GM10248 (cell line): ENCODE measurements around the gene PHF2.

Source experiments
- CTCF ChIA-PET: fragments of 300-600 bp; sonication (Branson Sonifier 250); formaldehyde crosslinking; extraction: SDS; loops from one replicate; lab custom pipeline; 2021; ENCODE audit warnings: antibody characterized with exemption; lab: Yijun Ruan, JAX
- POLR2A ChIA-PET: fragments of 350-650 bp; sonication (Branson Sonifier 250); formaldehyde crosslinking; extraction: SDS; loops from one replicate; lab custom pipeline; 2020; ENCODE audit warnings: antibody characterized with exemption; lab: Yijun Ruan, JAX
- DNase-seq: peaks from one replicate; pipeline ENCODE4 v3.0.0; 2012; ENCODE audit errors: extremely low spot score
- TF ChIP-seq, protein P1 (sequence below): IDR thresholded peaks from 2 replicates; pipeline ENCODE4 v1.5.1; 2012; ENCODE audit warnings: mild to moderate bottlenecking, low read depth; ENCODE audit errors: extremely low read depth, missing control alignments, control extremely low read depth

PHF2 gene

DNA sequence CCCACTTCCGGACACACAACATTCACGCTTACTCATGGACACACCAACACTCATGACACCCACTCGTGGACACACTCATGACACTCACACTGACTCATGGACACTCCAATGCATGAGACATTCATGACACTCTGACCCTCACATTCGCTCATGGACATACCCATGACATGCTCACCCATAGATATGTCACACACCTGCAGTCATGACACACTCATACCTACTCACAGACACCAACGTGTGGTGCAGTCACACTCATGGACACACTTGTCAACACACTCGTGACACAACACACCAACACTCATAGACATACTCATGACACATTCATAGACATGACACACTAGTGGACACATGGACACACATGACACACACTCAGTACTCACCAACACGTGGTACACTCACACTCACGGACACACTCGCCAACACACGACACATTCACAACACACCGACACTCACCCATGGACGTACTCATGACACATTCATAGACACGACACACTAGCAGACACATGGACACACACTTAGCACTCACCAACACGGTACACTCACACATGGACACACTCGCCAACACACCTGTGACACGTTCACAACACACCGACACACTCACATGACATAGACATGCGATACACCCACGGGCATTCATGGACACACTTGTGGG is 73.4 kb downstream of the PHF2 start:
- TF ChIP-seq, protein P1, sequence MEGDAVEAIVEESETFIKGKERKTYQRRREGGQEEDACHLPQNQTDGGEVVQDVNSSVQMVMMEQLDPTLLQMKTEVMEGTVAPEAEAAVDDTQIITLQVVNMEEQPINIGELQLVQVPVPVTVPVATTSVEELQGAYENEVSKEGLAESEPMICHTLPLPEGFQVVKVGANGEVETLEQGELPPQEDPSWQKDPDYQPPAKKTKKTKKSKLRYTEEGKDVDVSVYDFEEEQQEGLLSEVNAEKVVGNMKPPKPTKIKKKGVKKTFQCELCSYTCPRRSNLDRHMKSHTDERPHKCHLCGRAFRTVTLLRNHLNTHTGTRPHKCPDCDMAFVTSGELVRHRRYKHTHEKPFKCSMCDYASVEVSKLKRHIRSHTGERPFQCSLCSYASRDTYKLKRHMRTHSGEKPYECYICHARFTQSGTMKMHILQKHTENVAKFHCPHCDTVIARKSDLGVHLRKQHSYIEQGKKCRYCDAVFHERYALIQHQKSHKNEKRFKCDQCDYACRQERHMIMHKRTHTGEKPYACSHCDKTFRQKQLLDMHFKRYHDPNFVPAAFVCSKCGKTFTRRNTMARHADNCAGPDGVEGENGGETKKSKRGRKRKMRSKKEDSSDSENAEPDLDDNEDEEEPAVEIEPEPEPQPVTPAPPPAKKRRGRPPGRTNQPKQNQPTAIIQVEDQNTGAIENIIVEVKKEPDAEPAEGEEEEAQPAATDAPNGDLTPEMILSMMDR: no peak
- no peak for DNase-seq
- ChIA-PET CTCF (no interaction called here), POLR2A (no interaction called here)

DNA sequence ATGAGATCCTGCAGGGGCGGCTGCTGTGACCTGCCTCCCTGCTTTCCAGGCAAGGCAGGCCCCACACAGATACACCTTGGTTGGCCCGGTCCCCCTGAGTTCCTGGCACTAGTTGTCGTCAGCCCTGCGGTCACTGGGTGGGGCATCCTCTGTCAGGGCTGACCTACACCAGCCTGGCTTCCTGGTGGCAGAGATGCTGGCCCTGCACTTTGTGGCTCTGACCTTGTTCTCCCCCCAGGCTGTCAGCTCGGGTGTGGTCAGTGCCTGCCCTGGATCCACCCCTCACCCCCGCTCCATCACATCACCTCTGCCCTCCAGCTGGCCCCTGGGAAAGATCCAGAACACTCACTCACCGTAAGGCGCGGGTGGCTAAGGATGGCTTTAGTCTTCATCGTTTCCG is 74.1 kb downstream of the PHF2 start:
- DNase-seq: no peak
- POLR2A ChIA-PET: no interaction called here
- TF ChIP-seq, protein P1: no peak
- CTCF ChIA-PET: no interaction called here

DNA sequence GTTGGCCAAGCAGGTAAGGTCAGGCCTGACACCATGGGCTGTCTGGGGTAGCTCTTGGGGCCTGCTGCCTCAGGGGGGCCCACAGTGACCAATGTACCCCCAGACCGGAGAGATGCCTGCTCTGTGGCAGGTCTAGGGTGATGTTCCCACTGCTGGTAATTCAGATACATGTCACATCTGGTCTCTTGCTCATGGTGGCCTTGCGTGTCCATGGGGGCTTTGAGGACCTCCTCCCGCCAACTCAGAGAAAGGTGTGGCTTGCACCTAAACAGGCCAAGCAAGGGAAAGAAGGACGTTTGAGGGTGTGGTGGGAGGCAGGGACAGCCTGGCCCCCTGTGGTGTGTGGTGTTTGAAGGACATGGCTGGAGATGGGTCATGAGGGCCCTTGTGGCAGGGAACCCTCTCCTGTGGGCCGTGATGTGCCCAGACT is 75.2 kb downstream of the PHF2 start:
- TF ChIP-seq, protein P1: no peak
- DNase-seq: no peak
- ChIA-PET CTCF (no interaction called here), POLR2A (no interaction called here)

DNA sequence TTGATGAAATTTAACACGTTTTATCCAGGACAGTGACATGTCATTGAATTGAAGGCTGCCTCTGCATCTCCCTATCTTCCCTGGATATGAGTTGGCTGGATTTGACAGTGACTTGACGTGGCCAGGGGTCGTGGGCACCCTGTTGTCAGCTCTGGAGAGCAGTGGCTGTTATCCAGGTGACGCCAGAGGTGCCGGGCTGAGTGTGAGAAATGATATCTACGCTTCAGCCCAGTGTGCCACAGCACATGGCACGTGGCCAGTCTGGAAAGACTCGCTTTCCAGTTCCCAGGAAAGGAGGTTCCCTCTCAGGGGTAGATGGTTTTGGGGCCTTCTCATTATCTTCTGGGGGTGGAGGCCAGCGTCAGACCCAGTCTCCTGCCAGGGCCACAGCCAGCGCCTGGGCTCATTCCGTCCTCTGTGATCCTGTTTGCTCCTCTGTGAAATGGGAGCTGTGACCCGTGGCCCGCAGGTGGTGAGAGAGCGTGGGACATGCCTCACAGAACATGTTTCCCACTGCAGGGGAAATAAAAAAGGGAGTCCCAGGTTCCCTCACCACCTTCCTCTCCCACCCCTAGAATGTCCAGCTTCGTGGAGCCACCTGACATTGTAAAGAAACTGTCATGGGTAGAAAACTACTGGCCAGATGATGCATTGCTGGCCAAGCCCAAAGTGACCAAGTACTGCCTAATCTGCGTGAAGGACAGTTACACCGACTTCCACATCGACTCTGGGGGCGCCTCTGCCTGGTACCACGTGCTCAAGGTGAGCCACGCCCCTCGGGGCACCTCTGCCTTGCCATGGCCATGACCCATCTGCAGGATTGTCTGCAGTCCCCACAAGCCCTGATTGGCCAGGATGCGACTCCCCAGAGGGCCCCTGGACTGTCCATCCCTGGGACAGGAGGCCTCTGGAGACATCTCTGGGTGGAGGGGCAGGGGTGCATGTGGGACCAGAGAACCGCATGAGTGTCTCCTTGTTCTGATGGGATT is 76.5 kb downstream of the PHF2 start:
- CTCF ChIA-PET: interaction anchor here (1.4 to 1.5 kb wide), 2 partner anchors 12 kb away, joined by 3 to 4 read pairs; no protein-coding TSS in a partner anchor
- DNase-seq: no peak
- POLR2A ChIA-PET: no interaction called here
- TF ChIP-seq, protein P1: no peak

DNA sequence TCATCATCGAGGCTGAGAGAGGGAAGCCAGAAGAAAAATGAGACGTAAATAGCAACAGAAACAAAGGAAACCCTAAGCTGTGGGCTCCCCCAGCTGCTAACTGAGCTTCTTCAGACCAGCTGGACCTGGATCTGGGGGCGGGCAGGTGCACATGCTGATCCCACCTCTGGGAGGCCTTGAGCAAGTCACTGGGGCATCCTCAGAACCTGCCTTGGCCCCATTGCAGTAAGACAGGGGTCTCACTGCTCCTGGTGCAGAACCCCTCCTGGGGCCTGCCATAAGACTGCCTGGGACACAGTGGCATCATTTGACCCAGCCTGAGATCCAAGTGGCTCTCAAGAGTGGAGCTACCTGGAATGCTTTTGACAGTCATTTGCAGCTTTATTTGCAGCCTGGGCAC is 77.4 kb downstream of the PHF2 start:
- no peak for DNase-seq
- TF ChIP-seq, protein P1: no peak
- ChIA-PET POLR2A (no interaction called here), CTCF (interaction anchor here (1.4 to 1.5 kb wide), 2 partner anchors 12 to 13 kb away, joined by 3 to 4 read pairs; no protein-coding TSS in a partner anchor)

DNA sequence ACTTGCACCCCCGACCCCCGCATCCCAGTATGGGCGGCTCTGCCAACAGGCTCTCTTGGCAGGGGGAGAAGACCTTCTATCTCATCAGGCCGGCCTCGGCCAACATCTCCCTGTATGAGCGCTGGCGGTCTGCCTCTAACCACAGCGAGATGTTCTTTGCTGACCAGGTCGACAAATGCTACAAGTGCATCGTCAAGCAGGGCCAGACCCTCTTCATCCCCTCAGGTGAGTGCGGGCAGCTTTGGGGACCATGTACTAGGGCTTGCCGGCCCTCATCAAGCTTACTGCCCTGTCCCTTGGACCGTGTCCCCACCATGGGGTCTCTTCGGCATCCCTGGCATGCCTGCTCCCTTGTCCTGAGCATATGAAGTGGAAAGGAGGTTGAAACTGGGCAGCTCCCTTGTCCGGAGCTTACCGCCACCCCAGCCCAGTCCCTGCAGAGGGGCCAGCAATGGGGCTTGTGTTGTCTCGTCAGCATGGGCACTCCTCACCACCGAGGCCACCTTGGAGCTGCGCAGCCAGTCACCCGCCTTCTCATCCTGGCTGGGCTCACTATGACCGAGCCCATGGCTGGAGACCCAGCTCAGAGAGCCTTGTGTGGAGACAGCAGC is 78.1 kb downstream of the PHF2 start:
- ChIA-PET CTCF (interaction anchor here (1.5 kb wide), 1 partner anchor 11 kb away, joined by 4 read pairs; no protein-coding TSS in a partner anchor), POLR2A (no interaction called here)
- no peak for DNase-seq
- TF ChIP-seq, protein P1: no peak
